RWPE2 (cell line): ENCODE data around the gene QRICH1.

Experiments used
- ATAC-seq: fragments of 200-7000 bp; cut with Tn5 transposase; 3 replicates; pipeline ENCODE4 v1.9.1; 2021; ENCODE audit warnings: low read depth
- DNase-seq: peaks from one replicate; pipeline ENCODE4 v3.0.0-alpha.2; 2020; ENCODE audit warnings: low spot score
- H3K27ac ChIP-seq: fragments of 450-650 bp; 2 replicates; pipeline ENCODE4 v1.5.1; 2017; ENCODE audit warnings: mild to moderate bottlenecking; ENCODE audit not compliant: poor library complexity, severe bottlenecking
- H3K27me3 ChIP-seq: fragments of 250-450 bp; sonication (Bioruptor Pico); 2 replicates; pipeline ENCODE4 v1.5.1; 2021; ENCODE audit warnings: mild to moderate bottlenecking, moderate library complexity; ENCODE audit not compliant: insufficient read depth, poor library complexity, severe bottlenecking
- H3K36me3 ChIP-seq: fragments of 250-450 bp; sonication (Bioruptor Pico); 2 replicates; pipeline ENCODE4 v1.5.1; 2020; ENCODE audit warnings: low read depth, mild to moderate bottlenecking, moderate library complexity
- H3K4me1 ChIP-seq: fragments of 250-450 bp; sonication (Bioruptor Pico); 2 replicates; pipeline ENCODE4 v1.5.1; 2021; ENCODE audit warnings: mild to moderate bottlenecking, moderate library complexity; ENCODE audit not compliant: insufficient read depth, poor library complexity, severe bottlenecking
- H3K4me3 ChIP-seq: fragments of 250-450 bp; sonication (Bioruptor Pico); 2 replicates; pipeline ENCODE4 v1.5.1; 2021; ENCODE audit warnings: mild to moderate bottlenecking, moderate library complexity; ENCODE audit not compliant: severe bottlenecking
- H3K9me3 ChIP-seq: fragments of 250-450 bp; sonication (Bioruptor Pico); 2 replicates; pipeline ENCODE4 v1.5.1; 2021; ENCODE audit warnings: mild to moderate bottlenecking, moderate library complexity; ENCODE audit not compliant: severe bottlenecking
- CTCF ChIP-seq: fragments of 450-650 bp; IDR thresholded peaks from one replicate; pipeline ENCODE4 v1.5.1; 2017; ENCODE audit warnings: mild to moderate bottlenecking, moderate library complexity; ENCODE audit not compliant: poor library complexity, severe bottlenecking

QRICH1 gene

DNA sequence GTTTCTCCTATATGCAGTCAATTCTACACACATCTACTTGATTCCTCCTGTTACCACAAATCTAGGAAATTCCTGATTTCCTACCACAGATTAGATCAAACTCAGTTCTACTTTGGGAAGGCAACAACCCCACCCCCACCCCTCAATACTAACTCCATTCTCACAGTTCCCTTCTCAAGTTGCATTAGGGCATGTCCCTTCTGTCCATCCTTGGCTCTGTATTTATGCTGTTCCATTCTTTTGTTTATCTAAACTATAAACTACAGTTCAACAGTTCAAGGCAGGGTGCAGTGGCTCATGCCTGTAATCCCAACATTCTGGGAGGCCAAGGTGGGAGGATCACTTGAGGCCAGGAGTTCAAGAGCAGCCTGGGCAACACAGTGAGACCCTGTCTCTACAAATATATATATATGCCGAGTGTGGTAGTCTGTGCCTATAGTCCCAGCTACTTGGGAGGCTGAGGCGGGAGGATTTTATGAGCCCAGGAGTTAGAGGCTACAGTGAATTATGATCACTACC is 39.5 kb downstream of the QRICH1 start:
- DNase-seq (no peak), ATAC-seq (no peak)
- peaks cover 71% of the 10 kb centered on the region for H3K36me3 ChIP-seq
- H3K4me3 ChIP-seq, result no peak overlapping the region
- no peaks in the 10 kb centered on the region for H3K27me3 ChIP-seq
- no peak for TF ChIP-seq CTCF
- no peak overlapping the region for H3K27ac ChIP-seq
- no peaks in the 10 kb centered on the region for H3K4me1 ChIP-seq
- no peaks in the 10 kb centered on the region for H3K9me3 ChIP-seq

DNA sequence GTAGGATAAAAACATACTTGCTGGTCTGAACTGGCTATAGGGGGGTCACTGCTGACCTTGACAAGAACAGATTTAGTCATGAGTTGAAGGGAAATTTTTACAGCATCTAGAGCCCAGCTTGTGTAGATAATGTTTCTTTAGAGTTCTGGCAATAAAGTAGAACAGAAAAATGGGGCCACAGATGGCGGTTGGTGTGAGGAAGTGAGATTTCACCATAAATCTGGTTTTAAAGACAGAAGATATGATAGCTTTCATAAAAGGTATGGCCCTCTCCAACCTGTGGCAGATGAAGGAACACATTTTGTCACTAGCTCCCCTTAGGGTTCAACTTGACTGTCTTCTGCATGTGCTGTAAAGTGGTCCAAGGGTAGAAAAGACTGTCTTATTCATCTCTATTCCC is 40.3 kb downstream of the QRICH1 start:
- H3K9me3 ChIP-seq, result no peaks in the 10 kb centered on the region
- H3K27ac ChIP-seq, result no peak overlapping the region
- H3K4me1 ChIP-seq, result no peaks in the 10 kb centered on the region
- H3K27me3 ChIP-seq, result no peaks in the 10 kb centered on the region
- no peak for DNase-seq
- TF ChIP-seq CTCF, result no peak
- H3K4me3 ChIP-seq, result no peak overlapping the region
- no peak for ATAC-seq
- peaks cover 75% of the 10 kb centered on the region for H3K36me3 ChIP-seq

DNA sequence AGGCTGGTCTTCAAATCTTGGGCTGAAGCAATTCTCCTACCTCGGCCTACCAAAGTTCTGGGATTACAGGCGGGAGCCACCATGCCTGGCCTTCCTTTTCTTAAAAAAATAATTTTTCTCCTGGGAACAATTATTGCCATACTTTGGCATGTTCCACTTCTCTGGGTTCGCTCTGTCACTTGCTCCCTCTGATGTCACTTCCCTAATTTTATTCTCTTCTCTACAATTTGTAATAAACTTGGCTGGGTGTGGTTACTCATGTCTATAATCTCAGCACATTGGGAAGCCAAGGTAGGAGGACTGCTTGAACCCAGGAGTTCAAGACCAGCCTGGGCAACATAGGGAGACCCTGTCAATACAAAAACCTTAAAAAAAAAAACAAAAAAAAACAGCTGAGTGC is 58.6 kb downstream of the QRICH1 start:
- peaks cover 74% of the 10 kb centered on the region for H3K36me3 ChIP-seq
- no peak for TF ChIP-seq CTCF
- ATAC-seq (no peak), DNase-seq (no peak)
- H3K9me3 ChIP-seq, result no peaks in the 10 kb centered on the region
- H3K4me3 ChIP-seq, result no peak overlapping the region
- no peaks in the 10 kb centered on the region for H3K27me3 ChIP-seq
- no peaks in the 10 kb centered on the region for H3K4me1 ChIP-seq
- H3K27ac ChIP-seq, result no peak overlapping the region

DNA sequence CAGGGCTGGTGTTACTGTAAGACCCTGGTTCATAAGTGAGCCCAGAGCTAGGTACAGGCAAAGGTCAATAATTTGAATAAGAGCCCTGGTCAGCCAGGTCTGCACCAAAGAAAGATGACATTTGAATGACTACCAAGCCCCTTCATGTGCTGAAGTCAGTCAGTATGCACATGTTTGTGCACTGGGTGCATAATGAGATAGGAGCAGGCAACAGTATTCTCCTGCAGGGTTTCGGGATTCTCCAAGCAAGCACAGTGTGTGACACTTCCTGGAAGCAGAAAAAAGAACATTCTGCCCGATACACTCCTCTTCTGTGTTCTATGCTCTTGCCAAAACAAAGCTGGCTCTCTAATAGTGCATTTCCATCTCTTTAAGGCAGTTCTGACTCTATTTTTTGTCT is 59.2 kb downstream of the QRICH1 start:
- ATAC-seq, result no peak
- no peaks in the 10 kb centered on the region for H3K4me1 ChIP-seq
- H3K36me3 ChIP-seq, result peaks cover 77% of the 10 kb centered on the region
- DNase-seq, result no peak
- no peak overlapping the region for H3K27ac ChIP-seq
- H3K9me3 ChIP-seq, result no peaks in the 10 kb centered on the region
- H3K27me3 ChIP-seq, result no peaks in the 10 kb centered on the region
- H3K4me3 ChIP-seq, result no peak overlapping the region
- no peak for TF ChIP-seq CTCF

DNA sequence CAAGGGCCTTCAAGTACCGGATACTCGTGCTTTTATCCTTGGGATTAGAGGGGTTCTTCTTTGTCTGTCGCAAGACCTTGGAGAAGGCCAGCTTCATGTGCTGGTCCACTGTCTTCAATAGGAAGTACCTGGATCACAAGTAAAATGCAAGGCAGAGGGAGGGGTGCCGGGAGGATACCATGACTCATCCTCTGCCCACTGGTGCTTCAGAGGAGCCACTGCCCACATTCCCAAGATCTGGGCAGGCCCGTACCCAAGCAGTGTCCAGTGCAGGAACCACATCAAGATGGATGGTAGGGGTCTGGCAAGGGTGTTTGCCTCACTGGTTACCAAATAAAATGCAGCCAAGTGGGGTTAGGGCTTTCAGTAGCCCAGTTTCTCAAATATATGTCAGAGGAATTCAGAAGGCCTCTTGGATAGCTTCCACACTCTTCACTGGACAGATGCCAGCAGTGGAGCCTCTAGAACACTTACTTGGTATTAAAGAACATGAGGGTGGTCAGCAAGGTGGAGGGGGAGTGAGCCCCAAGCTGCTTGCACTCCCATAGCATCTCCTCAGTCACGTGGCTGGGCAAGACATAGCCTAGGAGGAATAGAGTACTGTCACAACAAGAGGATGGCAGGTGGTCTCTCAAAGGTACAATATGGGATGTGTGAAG is 61.1 kb downstream of the QRICH1 start:
- peaks cover 70% of the 10 kb centered on the region for H3K36me3 ChIP-seq

More for the DNA sequence above, 61.1 kb downstream of the QRICH1 start:
- H3K27me3 ChIP-seq, result no peaks in the 10 kb centered on the region
- DNase-seq (no peak), ATAC-seq (no peak)
- peaks cover 5% of the 10 kb centered on the region for H3K4me1 ChIP-seq
- no peak overlapping the region for H3K27ac ChIP-seq
- no peak overlapping the region for H3K4me3 ChIP-seq
- no peaks in the 10 kb centered on the region for H3K9me3 ChIP-seq
- no peak for TF ChIP-seq CTCF
